Kidney tubule cell (primary cell): ENCODE measurements around the gene TRABD2A.
"Not testable (repeated sequence)": the region's sequence is repeated elsewhere in the genome, so short reads cannot be mapped to it uniquely, and the experiment has no call there.

ENCODE experiments used
- DNase-seq: peaks from one replicate; pipeline ENCODE4 v3.0.0-alpha.2; 2018; ENCODE audit warnings: low spot score

Gene TRABD2A

DNA sequence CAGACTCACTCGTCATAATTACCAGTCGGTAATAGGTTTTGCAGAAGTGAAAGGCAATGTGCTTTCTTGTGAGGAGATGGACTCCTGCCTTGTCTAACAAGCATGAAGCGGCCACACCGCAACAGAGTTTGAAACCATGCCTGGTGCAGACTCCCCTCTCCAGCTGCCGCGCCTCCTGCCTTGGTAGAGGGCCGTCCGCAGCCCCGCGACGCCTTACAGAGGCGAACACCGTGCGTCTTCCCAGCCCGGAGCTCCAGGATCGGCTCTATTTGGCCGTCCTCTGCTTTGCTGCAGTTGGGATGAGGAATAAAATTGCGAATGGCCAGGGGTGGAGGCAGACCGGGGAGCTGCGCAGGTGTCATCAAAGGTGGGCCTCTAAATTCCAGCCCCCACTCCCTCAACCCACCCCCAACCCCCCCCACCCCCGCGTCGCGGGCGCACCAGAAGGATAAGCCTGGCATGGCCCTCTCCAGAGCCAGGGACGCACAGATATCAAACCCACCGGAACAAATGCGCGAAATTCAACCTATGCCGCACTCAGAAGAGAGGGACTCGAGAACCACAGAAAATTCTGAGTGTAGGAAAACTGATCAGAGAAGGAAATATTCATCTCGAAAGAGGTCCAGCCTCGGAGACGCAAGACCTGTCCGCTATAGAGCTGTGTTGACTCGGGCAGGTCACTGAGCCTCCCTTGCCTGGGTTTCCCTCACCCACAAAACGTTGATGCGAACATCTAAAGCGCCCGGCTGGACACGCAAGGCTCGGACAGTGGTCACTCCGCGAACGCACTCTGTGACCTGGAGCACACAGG lies 1.1 kb downstream of the TRABD2A start:
- no peak for DNase-seq

GRCh38 chr2:84878896-84879583 lies 1.8 kb downstream of the TRABD2A start:
- no peak for DNase-seq

GRCh38 chr2:84878459-84878858 lies 2.4 kb downstream of the TRABD2A start:
- no peak for DNase-seq

GRCh38 chr2:84876369-84876768 lies 4.5 kb downstream of the TRABD2A start:
- DNase-seq = no peak

DNA sequence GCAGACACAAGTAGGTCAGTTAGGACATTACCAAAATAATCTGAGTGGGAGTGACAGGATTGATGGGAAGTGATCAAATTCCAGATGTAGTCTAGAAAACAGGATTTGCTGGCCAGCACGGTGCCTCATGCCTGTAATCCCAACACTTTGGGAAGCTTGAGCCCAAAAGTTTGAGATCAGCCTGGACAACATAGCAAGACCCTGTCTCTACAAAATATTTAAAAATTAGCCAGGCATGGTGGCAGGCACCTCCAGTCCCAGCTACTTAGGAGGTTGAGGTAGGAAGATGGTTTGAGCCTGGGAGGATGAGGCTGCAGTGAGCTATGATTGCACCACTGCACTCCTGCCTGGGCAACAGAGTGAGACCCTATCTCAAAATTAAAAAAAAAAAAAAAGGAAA lies 5.3 kb downstream of the TRABD2A start:
- not testable (repeated sequence) for DNase-seq

GRCh38 chr2:84875213-84875560 lies 5.7 kb downstream of the TRABD2A start:
- DNase-seq = no peak

DNA sequence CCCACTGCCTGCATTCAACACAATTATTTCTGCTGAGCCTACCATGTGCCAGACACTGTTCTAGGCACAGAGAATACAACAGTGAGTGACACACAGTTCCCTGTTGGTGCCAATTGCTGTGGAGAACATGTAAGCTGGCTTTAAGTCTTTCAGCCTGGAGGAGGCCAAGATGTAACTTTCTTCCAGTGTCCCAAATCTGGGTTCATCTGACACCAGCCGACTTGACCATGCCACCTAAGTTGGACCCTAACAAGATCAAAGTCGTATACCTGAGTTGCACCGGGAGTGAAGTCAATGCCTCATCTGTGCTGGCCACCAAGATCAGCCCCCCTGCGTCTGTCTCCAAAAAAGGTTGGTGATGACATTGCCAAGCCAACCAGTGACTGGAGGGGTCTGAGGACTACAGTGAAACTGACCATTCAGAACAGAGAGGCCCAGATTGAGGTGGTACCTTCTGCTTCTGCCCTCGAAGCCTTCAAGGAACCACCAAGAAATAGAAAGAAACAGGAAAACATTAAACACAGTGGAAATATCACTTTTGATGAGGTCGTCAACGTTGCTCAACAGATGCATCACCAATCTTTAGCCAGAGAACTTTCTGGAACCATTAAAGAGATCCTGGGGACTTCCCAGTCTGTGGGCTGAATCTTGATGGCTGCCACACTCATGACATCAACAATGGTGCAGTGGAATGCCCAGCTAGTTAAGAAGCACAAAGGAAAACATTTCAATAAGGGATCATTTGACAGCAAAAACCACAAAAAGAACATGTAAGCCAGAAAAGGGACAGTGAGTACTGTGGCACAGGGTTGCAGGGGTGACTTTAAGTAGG lies 6.3 kb downstream of the TRABD2A start:
- peak; percentile 61 for DNase-seq

DNA sequence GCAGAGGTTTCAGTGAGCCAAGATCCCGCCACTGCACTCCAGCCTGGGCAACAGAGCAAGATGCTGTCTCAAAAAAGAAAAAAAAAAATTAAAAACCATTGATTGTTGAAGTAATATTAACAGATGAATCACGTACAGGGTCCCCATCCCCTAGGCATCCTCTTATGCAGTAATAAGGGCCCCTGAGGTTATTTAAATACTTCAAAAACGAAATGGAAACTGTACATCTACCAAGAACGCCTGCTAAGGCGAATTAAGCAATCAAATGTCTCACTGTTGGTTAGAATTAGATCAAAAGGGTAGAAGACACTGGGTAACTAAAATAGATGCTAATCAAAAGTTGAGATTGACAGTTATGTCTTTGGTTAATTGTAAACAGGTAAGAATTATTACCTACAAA lies 7.5 kb downstream of the TRABD2A start:
- no peak for DNase-seq

- not testable (repeated sequence) for DNase-seq
Measured at GRCh38 chr2:84872691-84873090, 8.2 kb downstream of the TRABD2A start.

- no peak for DNase-seq
Measured at GRCh38 chr2:84870306-84870705, 10.6 kb downstream of the TRABD2A start.

GRCh38 chr2:84868327-84868726 lies 12.6 kb downstream of the TRABD2A start:
- not testable (repeated sequence) for DNase-seq

DNA sequence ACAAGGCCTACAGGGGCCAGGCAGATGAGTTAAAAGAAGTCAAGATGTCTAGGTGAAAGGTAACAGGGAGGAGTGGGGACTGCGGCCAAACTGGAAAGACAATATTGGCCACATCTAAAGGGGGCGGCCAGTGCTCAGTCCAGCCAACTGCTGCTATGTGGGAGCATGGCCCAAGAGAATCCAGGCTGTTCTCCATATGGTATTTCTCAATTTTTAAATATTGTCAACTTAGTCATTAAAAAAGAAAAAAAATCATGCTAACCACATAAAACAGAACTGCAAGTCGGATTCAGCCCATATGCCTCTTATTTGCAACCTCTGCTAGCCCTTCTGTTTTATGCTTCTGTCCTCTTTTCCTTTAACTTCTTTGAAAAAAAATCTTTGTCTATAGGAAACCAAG lies 14.8 kb downstream of the TRABD2A start:
- no peak for DNase-seq

DNA sequence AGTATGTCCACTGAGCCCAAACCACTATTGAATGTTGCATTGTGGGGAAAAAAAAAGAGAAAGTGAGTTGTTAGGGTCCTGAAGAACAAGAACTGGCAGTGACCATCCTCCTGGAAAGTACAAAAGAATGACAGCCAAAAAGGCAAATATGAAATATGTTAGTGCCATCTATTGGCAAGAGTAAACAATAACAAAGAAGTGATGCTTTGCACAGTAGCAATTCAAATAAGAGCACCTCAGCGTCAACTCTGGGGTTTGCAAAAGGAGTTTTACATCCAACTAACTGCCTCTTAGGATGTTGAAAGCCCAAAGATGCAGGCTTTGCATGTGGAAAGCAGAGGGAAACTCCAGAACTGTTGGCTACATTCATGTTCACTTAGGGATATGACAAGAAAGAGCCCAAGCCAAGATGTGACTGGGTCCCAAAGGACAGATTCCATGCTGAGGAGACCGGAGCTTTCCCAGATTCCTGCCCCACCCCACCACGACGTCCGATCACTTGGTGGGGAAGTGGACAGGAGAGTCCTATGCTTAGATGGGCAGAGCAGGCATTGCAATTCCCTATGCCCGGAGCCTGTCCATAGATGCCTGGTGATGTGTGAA lies 15.6 kb downstream of the TRABD2A start:
- DNase-seq = peak; percentile 23

GRCh38 chr2:84862006-84862405 lies 18.9 kb downstream of the TRABD2A start:
- no peak for DNase-seq

- no peak for DNase-seq
Measured at GRCh38 chr2:84861539-84861938, 19.3 kb downstream of the TRABD2A start.

DNA sequence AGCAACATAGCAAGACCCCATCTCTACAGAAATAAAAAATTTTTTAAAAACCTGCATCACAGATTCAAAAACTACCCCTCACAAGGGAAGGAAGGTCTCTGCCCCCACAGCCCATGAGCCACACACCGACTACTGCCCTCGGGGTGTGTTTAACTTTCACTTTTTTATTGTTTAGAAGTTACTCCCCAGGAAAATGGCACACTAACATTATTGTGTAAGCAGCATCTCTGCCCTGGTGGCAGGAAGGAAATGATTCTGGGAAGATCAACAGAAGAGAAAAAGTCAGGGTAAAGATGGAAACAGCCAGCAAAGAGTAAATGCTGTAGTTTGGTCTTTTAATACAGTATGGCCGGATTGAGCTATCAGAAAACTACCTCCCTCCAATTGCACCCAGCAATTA lies 21.9 kb downstream of the TRABD2A start:
- no peak for DNase-seq

DNA sequence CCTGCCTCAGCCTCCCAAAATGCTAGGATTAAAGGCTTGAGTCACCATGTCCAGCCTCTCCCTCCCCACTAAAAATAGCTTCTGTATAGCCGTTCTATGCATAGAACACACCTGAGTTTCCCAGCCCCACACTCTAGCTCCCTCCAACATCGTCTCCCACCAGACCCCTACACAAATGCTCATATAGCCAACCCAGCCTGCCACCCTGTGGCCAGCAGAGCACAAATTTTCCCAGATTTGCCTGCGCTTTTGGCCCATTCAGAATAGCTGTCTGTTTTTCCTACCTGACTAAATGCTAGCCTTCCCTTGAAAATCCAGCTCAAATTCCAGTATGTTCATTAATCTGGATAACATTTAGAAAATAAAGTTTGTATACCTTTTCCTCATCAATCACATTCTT lies 22.8 kb downstream of the TRABD2A start:
- no peak for DNase-seq

- no peak for DNase-seq
Measured at GRCh38 chr2:84857566-84857965, 23.3 kb downstream of the TRABD2A start.

DNA sequence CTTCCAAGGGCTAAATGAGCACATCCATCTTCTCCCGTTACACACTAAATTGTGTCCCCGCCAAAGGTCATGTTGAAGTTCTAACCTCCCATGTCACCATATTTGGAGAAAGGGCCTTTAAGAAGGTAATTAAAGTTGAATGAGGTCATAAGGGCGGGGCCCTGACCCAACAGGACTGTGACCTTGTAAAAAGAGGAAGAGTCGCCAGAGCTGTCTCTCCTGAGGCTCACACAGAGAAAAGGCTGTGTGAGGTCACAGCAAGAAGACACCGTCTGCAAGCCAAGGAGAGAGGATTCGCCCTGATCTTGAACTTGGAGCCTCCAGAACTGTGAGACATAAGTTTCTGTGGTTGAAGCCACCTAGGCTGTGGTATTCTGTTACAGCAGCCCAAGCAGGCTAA lies 24.1 kb downstream of the TRABD2A start:
- no peak for DNase-seq

- DNase-seq = no peak
Measured at GRCh38 chr2:84855731-84856130, 25.2 kb downstream of the TRABD2A start.

- DNase-seq = no peak
Measured at GRCh38 chr2:84854850-84855249, 26.0 kb downstream of the TRABD2A start.

GRCh38 chr2:84851876-84852275 lies 29.0 kb downstream of the TRABD2A start:
- no peak for DNase-seq
